Stimulated activated CD4-positive, alpha-beta T cell treated with anti-CD3 and anti-CD28 coated beads, Interleukin-4, amount 100 ng/mL, for 24 hours (primary cell): Measurements from ENCODE around the gene CACNA1G.

ENCODE experiments used
- DNase-seq: peaks from one replicate; pipeline ENCODE4 v3.0.0-alpha.2; 2020

CACNA1G gene

DNA sequence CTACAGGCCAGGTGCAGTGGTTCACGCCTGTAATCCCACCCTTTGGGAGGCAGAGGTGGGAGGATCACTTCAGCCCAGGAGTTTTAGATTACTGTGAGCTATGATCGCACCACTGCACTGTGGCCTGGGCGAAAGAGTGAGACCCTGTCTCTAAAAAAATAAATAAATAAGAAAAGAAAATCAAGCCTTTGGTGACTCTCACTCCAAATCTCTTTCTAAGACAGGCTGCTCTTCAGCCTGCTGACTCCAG is 75.1 kb downstream of the CACNA1G start:
- DNase-seq, result no peak

DNA sequence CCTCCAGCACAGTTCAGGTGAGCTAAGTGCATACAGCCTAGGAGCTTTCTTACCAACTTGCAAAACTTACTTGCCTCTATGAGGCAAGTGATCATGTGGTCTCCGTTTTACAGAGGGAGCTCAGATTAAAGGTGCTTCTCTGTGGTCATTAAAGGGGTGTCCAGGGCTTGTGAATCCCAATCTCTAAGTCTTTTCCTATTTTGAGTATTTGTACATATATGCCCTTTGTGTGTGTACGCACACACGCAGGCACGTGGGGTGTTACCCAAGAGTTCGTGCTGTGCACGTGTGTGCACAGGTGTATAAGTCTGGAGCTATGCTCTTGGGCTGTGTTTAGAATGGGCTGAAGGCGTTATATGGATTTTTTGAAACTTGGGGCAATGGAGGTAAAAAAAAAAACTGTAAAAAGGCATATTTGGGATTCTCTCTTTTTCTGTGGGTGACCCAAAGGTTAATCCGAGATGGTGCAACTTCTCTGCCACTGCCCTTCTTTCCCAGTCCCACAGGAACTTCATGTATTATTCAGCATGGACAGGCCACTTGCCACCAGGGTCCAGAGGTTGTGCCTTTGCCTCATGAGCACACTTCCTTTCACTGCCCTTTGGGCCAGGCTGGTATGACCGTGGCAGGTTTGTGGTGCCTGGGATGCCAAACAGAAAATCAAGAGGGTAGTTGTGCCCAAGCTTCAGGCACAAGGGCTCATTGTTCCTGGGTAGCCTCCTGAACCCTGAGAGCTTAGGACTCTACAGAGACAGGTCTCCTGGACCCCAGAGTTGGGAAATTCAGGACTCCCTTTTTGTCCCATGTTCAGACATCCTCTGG is 75.7 kb downstream of the CACNA1G start:
- no peak for DNase-seq

DNA sequence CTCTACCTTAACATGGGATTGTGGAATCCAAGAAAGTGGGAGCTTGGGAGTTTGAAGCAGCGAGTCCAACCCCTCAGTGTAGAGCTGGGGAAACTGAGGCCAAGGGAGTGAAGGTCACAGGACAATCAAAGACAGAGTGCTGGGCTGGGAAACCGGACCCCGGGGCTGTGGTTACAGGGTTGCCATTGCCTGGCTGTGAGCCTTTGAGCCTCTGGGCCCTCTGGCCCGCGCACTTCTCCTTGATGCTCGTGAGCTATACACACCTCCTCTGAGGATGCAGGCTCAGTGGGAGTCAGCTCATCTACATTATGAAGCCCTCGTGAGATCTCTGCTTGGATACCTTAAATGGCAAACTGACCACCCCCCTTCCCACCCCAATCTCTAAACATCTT is 76.3 kb downstream of the CACNA1G start:
- DNase-seq, result no peak

DNA sequence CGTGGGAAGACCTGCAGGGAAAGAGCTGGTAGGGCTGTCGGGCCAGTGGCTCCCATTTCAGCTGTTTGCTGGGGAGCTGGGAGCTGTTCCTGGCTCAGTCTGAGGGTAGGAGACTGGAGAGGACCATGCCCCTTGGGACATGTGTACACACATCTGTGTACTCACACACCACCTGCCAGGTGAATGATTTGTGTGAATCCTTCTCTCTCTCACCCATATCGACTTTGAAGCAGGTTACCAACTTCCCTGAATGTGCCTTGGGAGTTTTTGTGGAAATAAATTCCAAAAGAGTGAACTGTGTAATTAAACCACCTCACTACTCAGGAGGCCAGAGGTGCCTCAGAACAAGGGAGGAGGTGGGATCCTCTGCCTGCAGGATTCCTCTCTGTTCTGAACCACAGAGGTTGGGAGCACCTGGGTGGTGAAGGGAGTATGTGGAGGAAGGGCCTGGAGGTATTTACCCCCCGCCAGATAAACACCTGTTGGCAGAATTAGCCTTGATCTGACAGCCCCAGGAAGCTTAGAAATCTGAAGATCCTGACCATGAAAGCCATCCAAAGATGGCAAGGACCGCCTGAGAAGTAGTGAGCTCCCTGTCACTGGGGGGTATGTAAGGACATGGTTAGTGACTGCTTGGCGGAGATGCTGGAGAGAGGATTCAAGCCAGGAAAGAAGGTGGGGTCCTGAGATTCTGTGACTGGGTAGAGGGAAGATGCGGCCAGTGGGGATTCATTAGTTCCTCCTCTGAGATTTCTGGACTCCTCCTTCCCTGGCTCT is 77.5 kb downstream of the CACNA1G start:
- no peak for DNase-seq

DNA sequence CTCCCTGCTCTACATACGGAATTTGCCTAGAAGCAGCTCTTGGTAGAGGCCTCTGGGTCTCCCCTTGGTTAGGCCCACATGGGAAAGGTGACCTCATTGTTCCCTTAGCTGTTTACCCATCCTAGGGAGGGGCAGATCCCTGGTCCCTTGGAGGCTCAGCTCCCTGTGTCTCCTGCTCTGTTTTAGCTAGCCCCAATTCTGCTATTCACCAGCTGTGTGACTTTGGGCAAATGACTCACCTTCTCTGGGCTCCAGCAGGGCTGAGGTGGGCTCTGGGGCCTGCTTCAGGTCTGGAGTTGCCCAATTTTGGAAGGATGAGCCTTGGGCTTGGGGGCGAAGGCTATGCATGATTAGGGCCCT is 78.1 kb downstream of the CACNA1G start:
- no peak for DNase-seq

DNA sequence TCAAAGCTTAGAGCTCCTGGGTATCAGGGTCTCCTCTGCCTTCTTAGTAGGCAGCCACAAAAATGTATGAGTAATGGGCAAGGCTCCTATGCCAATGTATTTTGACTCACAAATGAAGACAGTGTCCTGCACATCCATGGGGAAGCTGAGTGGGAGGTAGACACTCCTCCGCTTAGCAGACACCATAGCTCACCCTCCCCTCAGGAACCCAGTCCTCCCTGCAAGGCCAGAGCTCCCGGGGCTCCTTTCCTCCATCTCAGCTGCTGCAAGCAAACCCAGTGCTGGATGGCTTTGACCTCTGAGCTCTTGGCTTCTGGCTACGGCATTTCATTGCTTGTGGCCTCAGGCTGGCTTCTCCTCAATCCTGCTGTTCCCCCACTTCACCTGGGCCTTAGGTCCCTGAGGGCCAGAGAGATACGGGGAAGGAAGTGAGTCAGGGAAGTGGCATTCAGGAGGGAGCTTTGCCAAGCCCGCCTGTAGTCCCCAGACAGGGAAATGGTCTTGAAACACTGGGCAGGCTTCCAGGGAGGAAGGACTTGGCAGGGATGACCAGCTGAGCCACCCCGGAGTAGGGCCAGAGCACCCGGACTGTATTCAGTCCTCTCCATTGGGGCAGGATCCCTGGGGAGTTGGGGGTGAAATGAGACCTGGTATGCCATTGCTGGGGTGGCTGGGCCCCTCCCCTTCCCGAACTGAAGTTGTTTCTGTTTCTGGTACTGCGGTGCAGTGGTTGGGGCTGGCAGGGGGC is 78.6 kb downstream of the CACNA1G start:
- DNase-seq, result no peak

DNA sequence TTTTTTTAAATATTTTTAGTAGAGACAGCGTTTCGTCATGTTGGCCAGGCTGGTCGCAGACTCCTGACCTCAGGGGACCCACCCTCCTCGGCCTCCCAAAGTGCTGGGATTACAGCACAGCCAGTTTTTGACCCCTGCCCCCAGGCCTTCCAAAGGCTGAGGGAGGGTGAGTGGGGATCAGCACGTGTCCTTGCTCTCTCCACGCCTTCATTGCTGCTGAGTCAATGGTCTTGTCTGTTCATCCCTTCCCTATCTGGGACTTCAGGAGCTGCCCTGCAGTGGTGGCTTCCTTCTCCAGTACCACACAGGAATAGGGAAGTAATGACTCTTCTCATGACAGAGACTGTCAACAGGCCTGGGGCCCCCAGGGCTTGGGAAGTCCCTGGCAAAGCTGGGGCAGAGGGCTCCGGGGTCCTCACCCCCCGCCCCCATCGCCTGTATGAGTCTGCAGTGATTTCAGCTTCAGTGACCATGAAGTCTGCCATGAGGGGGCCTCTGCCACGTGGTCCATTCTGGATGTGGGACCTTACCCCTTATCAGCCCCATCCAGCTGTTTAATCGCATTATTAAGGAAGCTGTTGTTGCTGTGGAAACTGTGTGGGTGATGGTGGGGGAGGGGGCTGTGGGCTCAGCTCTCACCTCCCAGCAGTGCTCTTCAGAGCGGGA is 80.3 kb downstream of the CACNA1G start:
- DNase-seq, result no peak

DNA sequence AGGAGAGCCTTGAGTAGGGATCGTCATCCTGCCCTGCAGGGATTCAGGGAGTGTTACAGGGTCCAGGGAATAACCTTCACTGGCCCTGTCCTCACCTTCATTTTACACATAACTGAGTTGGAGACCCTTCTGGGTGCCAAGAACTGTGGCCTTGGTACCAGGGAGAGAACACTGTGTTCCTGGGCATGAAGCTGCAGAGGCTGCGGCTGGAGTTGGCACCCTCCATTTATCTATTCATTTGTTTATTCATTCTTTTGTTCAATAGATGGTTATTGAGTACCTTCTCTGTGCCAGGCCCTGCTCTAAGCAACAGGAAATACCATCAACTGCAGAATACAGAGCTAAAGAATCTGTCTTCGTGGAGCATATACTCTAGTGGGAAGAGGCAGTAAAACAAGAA is 80.8 kb downstream of the CACNA1G start:
- no peak for DNase-seq

DNA sequence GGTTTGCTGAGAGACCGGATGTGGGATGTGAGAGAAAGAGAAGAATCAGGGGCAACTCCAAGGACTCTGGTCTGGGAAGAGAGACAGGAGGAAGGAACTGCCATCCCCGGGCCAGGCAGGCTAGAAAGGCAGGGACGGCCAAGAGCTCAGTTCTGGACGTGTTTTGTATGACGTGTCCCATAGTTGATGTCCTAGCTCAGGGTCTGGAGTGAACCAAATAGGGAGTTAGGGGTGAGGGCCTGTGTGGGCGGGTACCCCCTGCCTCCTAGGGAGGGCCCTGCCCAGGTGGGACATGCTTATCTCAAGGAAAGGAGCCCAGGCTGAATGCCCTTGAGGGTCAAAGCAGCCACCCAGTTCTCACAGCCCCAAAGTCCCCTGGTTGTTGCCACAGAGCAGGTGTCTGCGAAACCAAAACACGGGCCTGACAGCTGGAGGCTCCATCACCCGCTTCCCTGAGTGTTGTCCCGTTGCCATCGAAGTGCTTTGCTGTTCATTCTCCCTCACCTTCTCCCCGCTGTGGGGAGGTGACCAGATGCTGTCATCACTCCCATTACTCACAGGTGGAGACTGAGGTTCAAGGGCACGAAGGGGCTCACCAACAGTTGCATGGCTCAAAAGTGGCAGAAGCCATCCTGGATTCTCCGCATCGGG is 81.7 kb downstream of the CACNA1G start:
- DNase-seq, result no peak

DNA sequence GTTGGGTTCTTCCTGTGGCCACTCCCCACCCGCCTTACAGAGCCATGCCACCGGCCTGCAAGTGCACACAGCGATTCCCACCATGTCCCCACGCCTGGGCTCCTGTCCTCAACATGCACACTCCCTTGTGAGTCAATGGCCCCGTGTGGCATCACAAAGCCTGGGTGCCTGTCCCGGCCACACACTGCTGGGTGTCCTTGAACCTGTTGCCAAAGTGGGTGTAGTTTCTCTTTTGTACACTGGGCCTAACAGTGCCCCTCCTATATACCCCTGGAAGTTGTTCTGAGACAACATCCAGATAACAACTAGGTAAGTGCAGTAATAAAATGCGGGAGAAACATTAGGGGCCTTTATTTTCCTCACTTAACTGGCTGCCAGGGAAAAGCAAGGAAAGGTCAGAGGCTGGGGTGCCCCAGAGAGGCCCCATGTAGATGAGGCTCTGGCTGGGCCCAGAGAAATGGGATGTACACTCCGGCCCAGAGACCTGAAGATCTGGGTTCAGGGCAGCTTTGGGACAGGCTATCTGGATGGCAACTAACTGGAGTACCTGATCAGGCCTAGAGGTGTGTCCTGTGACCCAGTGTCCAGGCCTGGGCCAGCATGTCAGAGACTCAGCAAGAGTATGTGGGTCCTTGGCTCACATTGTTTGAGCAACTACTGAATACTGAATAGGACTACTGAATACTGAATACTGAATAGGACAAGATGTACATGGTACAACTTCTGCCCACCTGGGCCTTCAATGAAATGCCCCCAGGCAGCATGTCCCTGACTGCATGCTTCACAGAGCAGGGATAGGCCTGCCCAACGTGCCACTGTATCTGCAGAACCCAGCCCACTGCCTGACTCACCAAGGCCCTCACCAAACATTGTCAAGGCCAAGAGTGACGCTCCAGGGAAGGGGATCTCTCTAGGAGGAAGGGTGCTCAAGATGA is 82.5 kb downstream of the CACNA1G start:
- no peak for DNase-seq

DNA sequence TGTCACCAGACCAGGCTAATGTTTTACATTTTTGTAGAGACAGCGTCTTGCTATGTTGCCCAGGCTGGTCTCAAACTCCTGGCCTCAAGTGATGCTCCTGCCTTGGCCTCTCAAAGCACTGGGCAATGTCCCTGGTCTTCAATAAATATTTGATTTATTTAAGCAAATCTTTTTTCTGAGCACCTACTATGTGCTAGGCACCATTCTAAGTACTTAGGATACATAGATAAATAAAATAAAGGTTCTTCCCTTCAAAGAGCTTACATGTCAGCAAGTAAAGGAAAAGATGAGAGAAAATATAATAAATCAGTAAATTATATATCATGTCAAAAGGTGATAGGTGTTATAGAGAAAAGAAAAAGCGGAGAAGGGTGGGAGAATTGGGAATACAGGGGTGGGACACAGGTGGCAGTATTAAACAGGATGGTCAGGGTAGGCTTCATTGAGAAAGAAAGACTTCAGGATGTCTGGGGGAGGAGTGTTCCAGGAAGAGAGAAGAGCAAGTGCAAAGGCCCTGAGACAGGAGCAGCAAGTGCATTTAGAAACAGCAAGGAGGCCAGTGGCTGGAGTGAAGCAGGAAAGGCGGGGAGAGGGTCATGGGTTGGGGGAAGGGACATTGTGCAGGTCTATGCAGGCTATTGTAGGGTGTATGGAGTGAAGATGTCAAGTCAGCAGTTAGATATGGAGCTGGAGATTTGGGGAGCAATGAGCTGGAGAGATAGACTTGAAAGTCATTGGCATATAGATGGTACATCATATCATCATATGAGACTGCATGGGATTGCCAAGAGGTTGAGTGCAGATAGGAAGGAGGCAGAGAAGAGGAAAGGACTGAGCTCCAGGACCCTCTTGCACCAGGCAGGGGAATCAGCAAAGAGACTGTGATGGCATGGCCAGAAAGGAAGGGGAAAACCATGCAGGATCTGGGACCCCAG is 85.5 kb downstream of the CACNA1G start:
- DNase-seq, result no peak

DNA sequence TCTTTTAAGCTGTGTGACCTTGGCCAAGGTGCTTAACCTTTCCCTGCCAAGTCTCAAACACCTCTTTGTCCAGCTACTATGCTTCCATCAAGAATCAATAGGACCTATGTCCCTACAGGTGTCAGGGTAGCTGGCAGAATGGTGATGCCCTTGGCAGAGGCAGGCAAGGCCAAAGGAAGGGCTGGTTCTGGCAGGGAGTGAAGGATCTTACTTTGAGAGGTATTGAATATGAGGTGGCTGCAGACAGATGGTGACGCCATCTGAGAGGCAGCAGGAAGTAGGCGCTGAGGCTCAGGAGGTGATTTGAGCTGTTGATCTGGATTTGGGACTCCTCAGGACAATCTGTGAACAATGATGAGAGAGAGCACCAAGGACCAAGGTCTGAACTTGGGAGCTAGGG is 86.7 kb downstream of the CACNA1G start:
- no peak for DNase-seq

DNA sequence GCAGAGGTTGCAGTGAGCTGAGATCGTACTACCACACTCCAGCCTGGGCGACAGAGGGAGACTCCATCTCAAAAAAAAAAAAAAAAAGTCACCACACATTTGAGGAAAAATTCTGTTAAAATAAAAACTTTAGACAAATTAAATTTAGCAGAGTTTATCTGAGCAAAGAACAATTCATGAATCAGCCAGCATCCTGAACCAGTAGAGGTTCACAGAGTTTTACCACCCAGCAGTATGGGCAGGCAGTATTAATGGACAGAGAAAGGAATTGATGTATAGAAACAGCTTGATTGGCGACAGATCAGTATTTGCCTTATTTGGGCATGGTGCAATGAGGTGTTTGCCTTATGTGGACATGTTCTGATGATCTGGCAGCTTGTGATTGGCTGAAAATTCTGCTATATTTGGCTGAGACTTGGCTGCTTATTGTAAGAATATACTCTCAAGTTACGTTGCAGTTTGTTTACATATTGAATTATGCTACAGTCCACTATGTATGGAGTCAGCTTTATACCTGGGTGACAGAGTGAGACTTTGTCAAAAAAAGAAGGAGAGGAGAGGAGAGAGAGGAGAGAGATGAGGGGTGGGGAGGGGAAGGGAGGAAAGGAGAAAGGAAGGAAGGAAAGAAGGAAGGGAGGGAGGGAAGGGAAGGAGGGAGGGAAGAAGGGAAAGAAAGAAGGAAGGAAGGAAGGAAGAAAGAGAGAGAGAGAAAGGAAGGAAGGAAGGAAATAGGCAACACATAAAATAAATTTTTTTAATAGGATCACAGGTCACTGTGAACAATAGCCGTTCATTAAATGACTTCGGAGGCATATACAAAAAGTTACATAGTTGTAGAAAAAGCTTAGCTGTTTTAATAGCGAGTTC is 88.8 kb downstream of the CACNA1G start:
- no peak for DNase-seq

DNA sequence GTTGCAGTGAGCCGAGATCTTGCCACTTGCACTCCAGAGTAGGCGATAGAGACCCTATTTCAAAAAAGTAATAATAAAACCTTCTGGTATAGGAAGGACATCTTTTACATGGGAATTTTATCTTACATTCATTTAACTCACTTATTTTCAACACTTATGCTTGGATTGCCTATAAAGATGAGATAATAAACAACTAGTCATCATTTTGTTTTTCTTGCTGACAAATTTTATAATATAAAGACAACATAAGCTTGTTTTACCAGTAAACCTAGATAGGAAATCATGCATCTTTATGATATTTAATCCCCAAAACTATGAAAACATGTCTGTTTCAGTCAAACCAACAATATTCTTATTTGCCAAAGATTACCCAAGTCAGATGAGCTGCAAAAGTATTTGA is 91.1 kb downstream of the CACNA1G start:
- no peak for DNase-seq

DNA sequence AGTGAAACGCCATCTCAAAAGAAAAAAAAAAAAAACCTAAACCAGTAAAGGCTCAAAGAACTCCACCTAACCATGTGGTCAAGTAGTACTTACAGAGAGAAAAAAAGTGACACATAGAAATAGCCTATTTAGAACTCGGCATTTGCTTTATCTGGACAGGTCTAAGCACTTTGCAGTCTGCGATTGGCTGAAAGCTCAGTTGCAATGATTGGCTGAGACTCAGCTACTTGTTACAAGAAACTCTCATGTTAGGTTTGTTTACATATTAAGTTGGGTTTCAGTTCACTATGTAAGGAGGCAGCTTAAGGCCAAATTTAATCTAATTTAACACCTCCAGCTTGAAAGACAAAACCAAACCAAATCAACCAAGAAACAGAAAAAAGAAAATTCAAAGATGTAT is 93.2 kb downstream of the CACNA1G start:
- no peak for DNase-seq

DNA sequence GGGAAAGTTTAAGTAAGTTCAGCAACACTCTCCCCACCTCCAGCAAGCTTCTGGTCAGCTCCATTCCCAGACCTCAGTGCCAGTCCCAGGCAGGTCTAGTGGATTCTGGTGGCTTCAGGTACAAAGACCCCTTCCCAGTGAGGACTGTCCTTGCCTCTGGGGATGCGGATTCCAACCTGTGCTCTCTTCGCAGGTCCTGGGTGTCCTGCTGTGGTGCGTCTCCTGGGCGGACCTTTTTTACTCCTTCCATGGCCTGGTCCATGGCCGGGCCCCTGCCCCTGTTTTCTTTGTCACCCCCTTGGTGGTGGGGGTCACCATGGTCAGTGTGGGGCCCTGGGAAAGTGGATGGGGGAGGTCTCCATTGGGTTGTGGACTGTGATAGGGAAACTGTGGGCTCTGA is 96.0 kb downstream of the CACNA1G start:
- DNase-seq, result no peak

DNA sequence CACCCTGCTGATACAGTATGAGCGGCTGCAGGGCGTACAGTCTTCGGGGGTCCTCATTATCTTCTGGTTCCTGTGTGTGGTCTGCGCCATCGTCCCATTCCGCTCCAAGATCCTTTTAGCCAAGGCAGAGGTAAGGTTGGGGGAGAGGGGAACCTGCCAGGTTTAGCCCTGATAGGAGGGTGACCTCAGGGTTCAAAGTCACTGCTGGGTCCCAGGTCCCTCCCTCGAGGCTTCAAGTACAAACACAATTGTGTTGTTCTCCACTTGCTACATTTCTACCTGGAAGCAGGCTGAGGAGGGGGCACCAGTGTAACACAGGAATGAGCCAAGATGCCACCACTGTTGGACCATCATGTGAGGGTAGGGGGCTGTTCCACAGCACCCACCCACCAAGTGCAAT is 96.5 kb downstream of the CACNA1G start:
- DNase-seq, result no peak

DNA sequence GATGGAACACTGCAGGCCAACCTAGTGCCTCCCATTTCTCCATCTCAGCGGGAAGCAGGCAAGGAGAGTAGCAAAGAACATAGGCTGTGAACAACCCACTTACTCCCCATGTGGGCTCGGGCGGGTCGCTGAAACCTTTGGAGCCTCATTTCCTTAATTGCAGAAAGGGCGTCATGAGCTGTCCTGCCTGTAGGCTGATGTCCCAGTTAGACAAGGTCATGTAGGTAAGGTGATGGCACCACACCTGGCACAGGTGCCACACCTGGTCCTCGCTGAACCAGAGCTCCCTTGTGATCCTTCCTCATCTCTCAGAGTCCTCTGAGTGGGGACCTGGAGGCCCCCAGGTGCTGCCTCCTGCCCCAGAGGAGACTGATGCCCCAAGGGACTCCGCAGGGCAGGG is 97.1 kb downstream of the CACNA1G start:
- no peak for DNase-seq

DNA sequence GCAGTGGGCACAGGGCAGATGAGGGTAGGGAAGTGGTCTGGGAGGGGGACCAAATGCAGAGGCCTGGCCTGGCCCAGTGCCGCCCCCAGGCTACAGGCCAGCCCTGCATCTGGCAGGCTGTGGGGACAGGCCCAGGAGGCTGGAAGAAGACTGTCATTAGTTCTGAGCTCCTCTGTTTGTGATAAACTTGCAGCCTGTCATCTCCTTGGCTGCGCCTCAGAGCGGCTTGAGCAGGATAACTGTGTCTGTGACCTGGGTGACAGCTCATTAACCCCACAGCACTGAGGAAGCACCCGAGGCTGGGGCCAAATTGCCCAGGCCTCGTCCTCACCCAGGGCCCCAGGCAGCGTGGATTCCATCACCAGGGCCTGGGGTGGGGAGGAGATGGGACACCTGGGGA is 98.1 kb downstream of the CACNA1G start:
- no peak for DNase-seq

DNA sequence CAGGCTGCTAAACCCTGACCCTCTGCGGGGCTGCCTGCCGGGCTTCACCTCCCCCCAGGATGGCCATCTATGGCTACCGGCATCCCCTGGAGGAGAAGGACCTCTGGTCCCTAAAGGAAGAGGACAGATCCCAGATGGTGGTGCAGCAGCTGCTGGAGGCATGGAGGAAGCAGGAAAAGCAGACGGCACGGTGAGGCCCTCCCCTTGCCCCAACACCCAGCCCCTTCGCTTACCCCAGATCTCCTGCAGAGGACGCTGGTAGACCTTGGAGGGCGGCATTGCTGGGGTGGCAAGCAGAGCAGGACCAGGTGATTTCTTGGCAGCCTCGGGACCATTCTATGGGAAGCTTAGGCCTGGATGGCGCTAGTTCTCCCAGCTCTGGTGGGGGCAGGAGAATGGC is 98.7 kb downstream of the CACNA1G start:
- no peak for DNase-seq
